Pericardium fibroblast (primary cell): ENCODE results near the gene SOSTDC1. TPM values are rescaled to one million over a fixed set of nuclear protein-coding genes. Genes with fewer than 3 reads are reported as not detected.

Experiments
- total RNA-seq: library from RNA; depleted of rRNA; stranded (reverse); fragments of >200 nt; gene quantifications from 2 replicates; pipeline ENCODE4 v1.2.3, GENCODE V29; 2015

The SOSTDC1 gene
- not detected in 2 replicates for total RNA-seq

GRCh38 chr7:16465469-16466361 lies at the start of gene SOSTDC1:
Gene SOSTDC1, minus strand, starts transcription at chr7:16465738. Its CDS starts 70 bp downstream, at chr7:16465668.

GRCh38 chr7:16421333-16422102 lies 44.0 kb downstream of the SOSTDC1 start, which contains the start of gene CRPPA:
Gene CRPPA, minus strand, starts transcription at chr7:16421538. Its CDS starts 216 bp downstream, at chr7:16421322.

Other genes with a start within 250 kb of the SOSTDC1 start
- 0.93 and 0.94 TPM in 2 replicates for gene CRPPA, start 44.2 kb downstream of the SOSTDC1 start, total RNA-seq
- gene LRRC72, start 61.1 kb upstream of the SOSTDC1 start, total RNA-seq = not detected in 2 replicates
- gene ANKMY2, start 180.0 kb upstream of the SOSTDC1 start, total RNA-seq = 7.2 and 12.5 TPM in 2 replicates
- gene BZW2, start 180.4 kb upstream of the SOSTDC1 start, total RNA-seq = 70.1 and 91.6 TPM in 2 replicates